ENCODE data around the gene UBASH3A. TPM values are rescaled to one million over a fixed set of nuclear protein-coding genes. Genes with fewer than 3 reads are reported as not detected.

Gene UBASH3A
- polyA plus RNA-seq, 2 of the 4 experiments (the other 2 are of a cell fraction): not detected

GRCh38 chr21:42417533-42417932 is 13.8 kb downstream of the UBASH3A start:
- Histone ChIP-seq H3K27ac (no peak overlapping the region), H3K4me3 (no peak overlapping the region), H3K4me2 (no peak overlapping the region), H3K9me3 (no peaks in the 10 kb centered on the region; the same call in 2 of the 3 replicates), H3K4me1 (peaks cover 13% of the 10 kb centered on the region)
- ChIA-PET CTCF (interaction anchor here (2.0 kb wide), 1 partner anchor 11 kb away, joined by 8 read pairs; no protein-coding TSS in a partner anchor), POLR2A (no interaction called here)
- DNase-seq (ENCODE audit: low read depth in 1 of 2, low spot score in 1 of 2) (no peak), FAIRE-seq (no peak), ATAC-seq (no peak)
- TF ChIP-seq ESRRA (IDR thresholded peaks at IDR 0.05; ENCODE audit: borderline replicate concordance, low read length) (no peak), FOSL2 (IDR thresholded peaks at IDR 0.05) (no peak), FOSL2 (CRISPR knock-in tag; IDR thresholded peaks at IDR 0.05) (no peak), CTCF (IDR thresholded peaks at IDR 0.05) (no peak), CHD2 (IDR thresholded peaks at IDR 0.05; ENCODE audit: low read length, partially characterized antibody) (no peak), FOXS1 (CRISPR knock-in tag; IDR thresholded peaks at IDR 0.05) (no peak), TFCP2L1 (CRISPR knock-in tag; IDR thresholded peaks at IDR 0.05) (no peak), MAZ (IDR thresholded peaks at IDR 0.05; ENCODE audit: borderline replicate concordance, low read depth, low read length) (no peak), RARB (CRISPR knock-in tag; IDR thresholded peaks at IDR 0.05) (no peak), EHF (CRISPR knock-in tag; IDR thresholded peaks at IDR 0.05) (no peak), CBX2 (IDR thresholded peaks at IDR 0.05; ENCODE audit: borderline replicate concordance, low read depth) (no peak), HOXB13 (CRISPR knock-in tag; IDR thresholded peaks at IDR 0.05; ENCODE audit: low read depth) (no peak), KDM1A (IDR thresholded peaks at IDR 0.05; ENCODE audit: low read depth) (no peak), PHF8 (IDR thresholded peaks at IDR 0.05; ENCODE audit: borderline replicate concordance, low read depth) (no peak), USF2 (IDR thresholded peaks at IDR 0.05) (no peak), NFE2L2 (conservative IDR thresholded peaks at IDR 0.05; ENCODE audit: low read length) (no peak)
- WGBS (ENCODE audit: missing lambda C conversion rate): 80% methylated on average over 6 of the region's 6 CpGs

GRCh38 chr21:42418886-42419285 is 15.2 kb downstream of the UBASH3A start:
- Histone ChIP-seq H3K9me3 (no peaks in the 10 kb centered on the region; the same call in 2 of the 3 replicates), H3K4me2 (no peak overlapping the region), H3K4me1 (peaks cover 13% of the 10 kb centered on the region), H3K4me3 (no peak overlapping the region), H3K27ac (no peak overlapping the region)
- ChIA-PET CTCF (interaction anchor here (1.4 kb wide), 1 partner anchor 9 kb away, joined by 3 read pairs; no protein-coding TSS in a partner anchor), POLR2A (no interaction called here)
- TF ChIP-seq CBX2 (IDR thresholded peaks at IDR 0.05; ENCODE audit: borderline replicate concordance, low read depth) (no peak), POLR2A (IDR thresholded peaks at IDR 0.05; ENCODE audit: low read length) (no peak)
- 48% methylated on average over 4 of the region's 4 CpGs for WGBS (ENCODE audit: missing lambda C conversion rate)
- ATAC-seq: no peak
- DNase-seq (ENCODE audit: low read depth in 1 of 2, low spot score in 1 of 2): no peak
- FAIRE-seq: no peak

GRCh38 chr21:42419845-42420244 is 16.1 kb downstream of the UBASH3A start:
- ATAC-seq: no peak
- DNase-seq (ENCODE audit: low read depth in 1 of 2, low spot score in 1 of 2): no peak
- ChIA-PET CTCF (no interaction called here), POLR2A (no interaction called here)
- H3K4me3 ChIP-seq: no peak overlapping the region
- TF ChIP-seq CBX8 (IDR thresholded peaks at IDR 0.05): no peak
- no peak for TF ChIP-seq HOXA7 (CRISPR knock-in tag; IDR thresholded peaks at IDR 0.05)
- no peak for TF ChIP-seq NR3C1 (IDR thresholded peaks at IDR 0.05)
- TF ChIP-seq RNF2 (IDR thresholded peaks at IDR 0.05; ENCODE audit: borderline replicate concordance, low read depth): no peak
- no peak for TF ChIP-seq CEBPB (IDR thresholded peaks at IDR 0.05)
- no peak for TF ChIP-seq SREBF2 (IDR thresholded peaks at IDR 0.05)
- TF ChIP-seq RCOR1 (IDR thresholded peaks at IDR 0.05; ENCODE audit: low read depth, low read length): no peak
- no peak for FAIRE-seq
- H3K9me3 ChIP-seq: no peaks in the 10 kb centered on the region; the same call in 2 of the 3 replicates
- H3K4me1 ChIP-seq: peaks cover 9% of the 10 kb centered on the region
- WGBS (ENCODE audit: missing lambda C conversion rate): 20% methylated on average over 6 of the region's 6 CpGs
- H3K4me2 ChIP-seq: no peak overlapping the region
- H3K27ac ChIP-seq: no peak overlapping the region

All from A549 (cell line).